Activated CD4-positive, alpha-beta T cell treated with anti-CD3 and anti-CD28 coated beads, Interleukin-2, Interleukin-6, amounts not matched to agents 100 ng/mL and 50 ng/mL, durations not matched to agents 16 hours and 8 hours (primary cell): ENCODE data around the gene NKG7.

Experiments used
- DNase-seq: peaks from one replicate; pipeline ENCODE4 v3.0.0-alpha.2; 2020

The NKG7 gene

DNA sequence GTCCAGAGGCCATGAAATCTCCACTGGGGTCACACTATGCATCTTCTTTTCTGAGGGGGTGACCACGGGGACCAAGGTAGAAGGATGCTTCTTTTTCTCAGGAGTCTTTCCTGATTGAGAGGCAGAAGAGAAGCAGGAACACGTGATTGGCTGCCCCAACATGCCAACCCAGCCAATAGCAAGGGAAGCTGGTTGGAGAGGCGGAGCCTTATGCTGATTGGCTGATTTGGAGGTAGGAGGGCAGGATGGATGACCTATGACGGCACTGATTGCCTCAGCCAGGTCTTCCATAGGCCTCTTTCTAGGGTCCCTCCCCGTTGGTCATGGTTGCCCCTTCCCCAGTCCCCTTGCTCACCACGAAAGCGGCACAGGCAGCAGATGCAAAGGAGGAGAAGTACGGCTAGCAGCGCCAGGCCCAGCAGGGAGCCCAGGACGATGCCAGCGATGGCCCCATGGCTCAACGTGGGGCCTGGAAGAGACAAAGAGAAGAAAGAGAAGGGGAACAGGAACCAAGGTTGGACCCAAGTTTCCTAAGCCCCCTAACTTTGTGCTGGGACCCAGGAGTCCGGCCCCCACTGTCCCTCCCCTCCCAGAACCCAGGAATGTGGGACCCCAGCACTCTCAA lies 38.5 kb downstream of the NKG7 start:
- no peak for DNase-seq

DNA sequence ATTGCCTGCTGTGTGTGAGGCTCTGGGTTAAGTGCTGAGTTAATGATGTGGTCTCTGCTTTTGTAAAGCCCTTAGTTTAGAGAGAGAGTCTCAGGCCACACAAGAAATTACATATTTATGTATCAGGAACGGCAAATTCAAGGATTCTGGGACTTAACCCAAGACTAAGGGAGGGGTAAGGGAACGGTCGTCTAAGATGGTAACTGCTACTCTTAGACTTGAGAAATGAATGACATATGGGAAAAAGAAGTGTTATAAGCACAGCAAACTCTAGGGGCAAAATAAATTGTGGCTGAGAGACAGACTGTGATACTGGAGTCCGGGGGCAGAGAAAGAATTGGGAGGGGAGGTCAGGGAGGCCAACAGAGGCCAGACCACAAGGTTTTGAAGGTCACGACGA lies 40.7 kb downstream of the NKG7 start:
- no peak for DNase-seq

DNA sequence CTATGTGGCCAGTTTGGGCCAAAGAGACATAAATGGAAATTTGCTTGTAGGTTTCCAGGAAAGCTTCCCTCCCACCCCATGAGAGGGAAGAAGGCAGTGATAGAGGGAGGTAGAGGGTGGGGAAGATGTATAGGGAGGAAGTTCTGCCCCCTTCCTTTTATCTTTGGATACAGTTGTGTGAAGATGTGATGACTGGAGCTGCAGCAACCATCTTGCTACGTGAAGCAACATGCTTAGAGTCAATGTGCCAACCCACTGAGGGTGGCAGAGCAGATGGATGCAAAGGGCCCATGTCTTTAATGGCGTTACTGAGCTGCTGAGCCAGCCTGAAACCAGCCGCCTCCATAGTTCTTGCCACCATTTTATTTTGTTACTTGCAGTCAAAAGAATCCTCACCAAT lies 41.3 kb downstream of the NKG7 start:
- DNase-seq, result no peak

DNA sequence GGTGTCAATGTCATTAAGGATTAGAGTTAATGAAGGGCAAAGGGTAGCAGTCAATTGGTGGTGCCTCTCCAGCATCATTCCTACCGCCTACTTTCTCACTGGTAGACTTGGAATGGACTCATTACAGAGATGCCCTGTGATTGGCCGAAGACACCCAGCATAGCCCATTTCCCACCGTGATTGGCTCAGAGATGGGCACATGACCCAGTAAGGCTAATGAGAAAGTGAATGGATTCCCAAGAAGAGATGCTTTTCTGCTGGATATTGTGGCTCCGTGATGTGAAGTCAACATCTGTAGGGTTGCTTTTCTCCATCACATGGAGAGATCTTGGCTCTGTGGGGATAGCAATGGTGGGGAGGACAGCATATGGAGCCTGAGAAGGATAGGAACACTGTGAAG lies 42.1 kb downstream of the NKG7 start:
- no peak for DNase-seq

DNA sequence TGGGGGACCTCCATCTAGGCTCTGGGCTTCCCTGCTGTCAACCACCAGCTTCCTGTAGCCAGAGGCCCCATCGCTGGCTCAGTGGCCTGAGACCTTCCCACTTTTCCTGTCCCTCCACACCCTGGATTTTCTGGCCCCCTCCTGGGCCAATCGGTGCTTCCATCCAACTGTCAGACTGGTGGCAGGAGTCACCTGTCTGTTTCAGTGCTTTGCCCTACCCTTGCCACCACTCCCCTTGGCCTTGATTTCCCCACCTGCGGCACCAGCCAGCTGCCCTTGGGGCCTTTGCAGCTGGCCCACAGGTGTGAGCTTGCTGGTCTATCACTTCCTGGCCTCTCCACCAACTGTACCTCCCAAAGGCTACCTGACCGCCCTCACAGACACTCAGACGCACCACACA lies 43.0 kb downstream of the NKG7 start:
- DNase-seq, result no peak

DNA sequence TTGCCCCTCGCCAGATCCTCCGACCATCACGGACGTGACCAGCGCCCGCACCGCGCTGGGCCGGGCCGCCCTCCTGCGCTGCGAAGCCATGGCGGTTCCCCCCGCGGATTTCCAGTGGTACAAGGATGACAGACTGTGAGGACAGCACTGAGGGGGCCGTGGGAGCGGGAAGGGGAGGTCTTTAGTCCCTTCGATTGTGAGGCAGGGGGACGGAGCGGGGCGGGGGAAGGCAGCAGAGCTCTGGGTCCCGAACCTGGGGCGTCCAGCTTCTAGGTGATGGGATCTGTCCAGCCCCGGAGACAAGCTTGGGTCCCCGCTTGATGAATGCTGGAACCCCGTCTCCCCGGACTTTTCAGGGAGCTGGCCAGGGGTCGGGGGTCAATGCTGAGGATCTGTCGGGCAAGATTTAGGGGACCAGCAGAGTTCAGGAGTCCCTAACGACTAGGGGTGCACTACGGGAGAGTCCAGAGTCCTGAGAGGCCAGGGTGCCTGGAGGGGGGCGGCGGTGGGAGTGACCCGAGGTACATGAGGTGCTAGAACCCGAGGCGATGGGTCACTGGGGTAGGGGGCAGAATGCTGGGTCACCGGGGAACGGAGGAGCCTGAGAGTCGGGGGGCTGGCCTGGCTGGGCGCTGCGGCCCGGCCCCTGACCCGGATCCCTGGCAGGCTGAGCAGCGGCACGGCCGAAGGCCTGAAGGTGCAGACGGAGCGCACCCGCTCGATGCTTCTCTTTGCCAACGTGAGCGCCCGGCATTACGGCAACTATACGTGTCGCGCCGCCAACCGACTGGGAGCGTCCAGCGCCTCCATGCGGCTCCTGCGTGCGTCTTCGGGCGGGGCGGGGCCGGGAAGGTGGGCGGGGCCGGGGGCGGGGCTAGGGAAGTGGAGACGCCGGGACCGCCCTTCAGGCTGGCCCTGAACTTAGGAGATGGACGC lies 45.1 kb downstream of the NKG7 start:
- peak; percentile 75 for DNase-seq

DNA sequence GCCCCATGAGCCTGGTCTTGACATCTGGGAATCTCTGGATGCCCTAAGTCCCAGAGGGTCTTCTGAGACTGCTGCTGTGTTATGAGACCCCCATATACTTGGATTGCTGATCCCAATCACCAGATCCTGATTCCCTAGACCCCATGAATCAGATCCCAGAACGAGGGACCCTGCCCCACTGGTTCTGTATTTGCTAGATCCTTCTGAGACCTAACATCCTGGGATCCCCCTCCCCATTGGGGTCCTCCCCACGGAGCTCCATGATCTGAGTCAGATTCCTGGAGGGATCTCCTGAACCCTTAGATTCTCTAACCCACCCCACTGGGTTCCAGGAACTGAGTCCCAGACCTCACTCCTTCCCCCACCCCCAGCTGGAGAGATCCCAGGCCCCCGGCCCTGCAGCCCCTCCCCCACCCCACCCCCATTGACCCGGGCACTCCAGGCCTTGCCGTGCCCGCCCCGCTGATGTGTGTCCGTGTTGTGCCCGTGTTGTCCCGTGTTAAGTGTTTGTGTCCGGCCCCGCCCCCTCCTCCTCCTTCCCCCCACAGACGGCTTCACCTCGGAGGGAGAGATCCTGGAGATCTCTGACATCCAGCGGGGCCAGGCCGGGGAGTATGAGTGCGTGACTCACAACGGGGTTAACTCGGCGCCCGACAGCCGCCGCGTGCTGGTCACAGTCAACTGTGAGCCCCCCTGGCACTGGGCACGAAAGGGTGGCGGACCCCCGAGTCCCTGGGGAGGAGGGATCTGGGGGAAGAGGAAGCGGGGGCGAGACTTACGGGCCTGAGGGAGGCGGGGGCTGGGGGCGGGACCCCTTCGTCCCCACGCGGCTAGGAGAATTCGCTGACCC lies 46.0 kb downstream of the NKG7 start:
- DNase-seq, result no peak

DNA sequence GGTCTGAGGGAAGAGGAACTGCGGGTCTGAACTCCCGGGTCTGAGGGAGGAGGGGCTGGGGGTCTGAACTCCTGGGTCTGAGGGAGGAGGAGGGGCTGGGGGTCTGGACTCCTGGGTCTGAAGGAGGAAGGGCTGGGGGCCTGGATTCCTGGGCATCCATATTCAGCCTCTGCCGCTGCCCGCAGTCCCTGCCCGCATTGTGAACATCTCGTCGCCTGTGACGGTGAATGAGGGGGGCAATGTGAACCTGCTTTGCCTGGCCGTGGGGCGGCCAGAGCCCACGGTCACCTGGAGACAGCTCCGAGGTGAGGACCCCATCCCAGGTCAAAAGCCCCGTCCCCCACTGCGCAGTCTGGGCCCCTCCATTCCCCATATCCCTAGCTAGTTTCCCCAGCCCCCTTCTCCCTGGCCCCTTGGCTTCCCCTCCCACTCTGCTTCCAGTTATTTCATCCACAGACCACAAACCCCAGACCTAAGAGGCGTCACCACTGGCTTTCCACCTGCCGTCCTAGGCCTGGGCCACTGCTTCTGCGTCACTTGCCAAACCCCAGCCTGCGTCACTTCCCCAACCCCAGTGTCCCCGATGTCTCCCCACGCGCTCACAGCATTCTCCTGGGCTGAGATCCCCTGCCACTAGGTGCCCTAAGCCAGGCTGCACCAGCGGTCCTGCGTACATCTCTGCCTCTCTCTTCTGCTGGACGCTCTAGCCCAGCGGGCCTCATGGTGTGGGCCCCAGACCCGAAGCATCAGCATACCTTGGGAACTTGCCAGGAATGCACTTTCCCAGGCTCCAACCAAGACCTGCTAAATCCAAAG lies 47.1 kb downstream of the NKG7 start:
- no peak for DNase-seq

DNA sequence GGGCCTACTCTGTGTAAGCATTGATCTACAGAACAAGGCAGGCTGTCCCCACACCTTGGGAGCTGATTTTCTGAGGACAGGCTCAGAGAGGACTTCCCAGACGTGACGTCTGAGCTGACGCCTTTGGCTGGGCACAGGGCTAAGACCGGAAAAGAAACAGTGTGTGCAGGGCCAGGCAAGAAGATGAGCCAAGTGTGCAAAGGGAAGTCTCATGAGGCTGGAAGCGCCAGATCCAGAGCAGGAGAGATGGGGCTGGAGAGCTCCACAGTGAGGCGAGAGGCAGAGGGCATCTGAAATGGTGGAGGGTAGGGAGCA lies 48.3 kb downstream of the NKG7 start:
- DNase-seq, result no peak

DNA sequence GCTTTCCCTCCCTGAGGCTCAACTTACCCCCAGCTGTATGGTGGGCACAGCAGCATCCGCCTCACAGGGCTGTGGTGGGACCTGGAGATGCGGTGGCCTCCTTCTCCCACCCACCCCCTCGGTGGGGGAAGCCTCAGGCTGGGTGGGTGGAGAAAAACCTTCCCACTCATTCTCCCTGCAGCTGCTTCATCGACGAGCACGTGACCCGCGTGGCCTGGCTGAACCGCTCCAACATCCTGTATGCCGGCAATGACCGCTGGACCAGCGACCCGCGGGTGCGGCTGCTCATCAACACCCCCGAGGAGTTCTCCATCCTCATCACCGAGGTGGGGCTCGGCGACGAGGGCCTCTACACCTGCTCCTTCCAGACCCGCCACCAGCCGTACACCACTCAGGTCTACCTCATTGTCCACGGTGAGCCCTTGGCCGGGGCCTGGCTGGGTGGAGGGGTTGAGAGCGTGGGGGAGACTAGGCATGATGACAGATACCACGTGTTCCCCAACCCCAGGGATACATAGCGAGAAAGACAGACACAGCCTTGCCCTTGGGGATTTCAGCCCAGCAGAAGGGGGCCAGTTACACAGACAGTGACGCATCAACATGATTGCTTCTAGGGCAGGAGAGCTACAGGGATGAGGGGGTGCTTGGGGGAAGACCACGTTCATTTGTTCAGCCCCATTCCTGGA lies 48.8 kb downstream of the NKG7 start:
- no peak for DNase-seq

DNA sequence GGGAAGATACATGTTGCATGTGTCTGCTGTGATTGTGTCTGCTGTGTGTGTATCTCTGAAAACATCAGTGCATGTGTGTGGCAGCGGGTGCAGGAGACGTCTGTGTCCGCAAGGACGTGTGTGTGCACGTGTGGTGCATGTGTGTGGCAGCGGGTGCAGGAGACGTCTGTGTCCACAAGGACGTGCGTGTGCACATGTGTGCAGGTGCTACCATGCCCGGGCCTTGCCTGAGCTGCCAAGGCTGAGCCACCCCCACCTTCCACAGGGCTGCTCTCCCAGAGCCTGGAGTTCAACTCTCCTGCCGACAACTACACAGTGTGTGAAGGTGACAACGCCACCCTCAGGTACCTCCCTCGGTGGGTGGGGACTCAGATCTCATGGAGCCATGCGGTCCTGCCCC lies 50.7 kb downstream of the NKG7 start:
- DNase-seq, result no peak
